Mucosa of rectum (tissue), 2 donors: Measurements from ENCODE around the gene CALML3.

Experiments used
- H3K27ac ChIP-seq, 2 donors: one replicate each; pipeline ENCODE4 v1.7.0; 2013; ENCODE audit warnings: inconsistent platforms in 2 of 2, low read depth in 2 of 2, low read length in 2 of 2
- H3K27me3 ChIP-seq, 2 donors: one replicate each; pipeline ENCODE4 v1.7.0; 2013; ENCODE audit warnings: low read length in 2 of 2; ENCODE audit not compliant: control insufficient read depth in 2 of 2, insufficient read depth in 2 of 2
- H3K36me3 ChIP-seq, 2 donors: one replicate each; pipeline ENCODE4 v1.7.0; 2013; ENCODE audit warnings: low read length in 2 of 2; ENCODE audit not compliant: control insufficient read depth in 2 of 2, insufficient read depth in 2 of 2
- H3K4me1 ChIP-seq, 2 donors: one replicate each; pipeline ENCODE4 v1.7.0; 2013; ENCODE audit warnings: low read length in 2 of 2, mild to moderate bottlenecking in 1 of 2; ENCODE audit not compliant: control insufficient read depth in 2 of 2, insufficient read depth in 2 of 2
- H3K4me3 ChIP-seq, 2 donors: one replicate each; pipeline ENCODE4 v1.7.0; 2013; ENCODE audit warnings: low read length in 2 of 2
- H3K9ac ChIP-seq, 2 donors: one replicate each; pipeline ENCODE4 v1.7.0; 2013; ENCODE audit warnings: low read length in 2 of 2, low read depth in 1 of 2, mild to moderate bottlenecking in 1 of 2
- H3K9me3 ChIP-seq, 2 donors: one replicate each; pipeline ENCODE4 v1.7.0; 2013; ENCODE audit warnings: low read length in 2 of 2; ENCODE audit not compliant: control insufficient read depth in 2 of 2
- donor health status: healthy.
- donor health status: Normal muscosa, but diverticular disease.

CALML3 gene

DNA sequence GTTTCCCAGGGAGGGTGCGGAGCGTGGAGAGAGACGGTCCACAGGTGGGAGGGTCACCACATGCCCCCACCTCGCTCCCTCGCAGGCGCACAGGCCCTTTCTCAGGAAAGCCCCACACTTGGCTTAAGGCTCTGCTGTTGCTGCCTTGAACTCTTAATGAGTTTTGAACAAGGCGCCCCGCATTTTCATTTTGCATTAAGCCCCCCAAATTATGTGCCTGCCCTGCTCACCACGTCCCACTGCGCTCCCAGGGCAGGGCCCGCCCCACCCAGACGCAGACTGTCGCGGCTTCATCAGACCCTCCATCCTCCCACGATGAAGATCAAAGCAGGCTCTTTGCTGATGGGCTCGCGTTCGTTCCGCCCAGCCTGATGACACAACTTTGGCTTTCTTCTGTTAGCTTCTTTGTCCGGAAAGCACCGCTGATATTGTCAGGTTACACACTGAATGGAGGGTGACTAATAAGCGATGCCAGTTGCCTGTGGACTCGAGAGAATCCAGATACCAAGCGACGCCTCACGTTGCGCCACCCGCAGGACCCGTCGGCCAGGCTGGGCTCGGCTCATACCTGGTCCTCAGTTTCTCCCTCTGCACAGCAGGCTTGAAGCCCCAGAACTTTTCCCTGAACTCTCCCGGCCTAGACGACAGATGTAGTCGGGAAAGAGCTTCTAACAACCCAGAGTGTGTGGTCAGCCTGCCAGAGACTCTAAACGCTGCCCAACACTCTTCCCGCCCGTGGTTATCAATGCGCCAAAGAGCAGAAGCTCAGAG, 9.5 kb downstream of the CALML3 start:
- Histone ChIP-seq H3K4me1 (no peaks in the 10 kb centered on the region), H3K9ac (no peak overlapping the region), H3K27ac (no peak overlapping the region)

GRCh38 chr10:5534880-5535856, 10.4 kb downstream of the CALML3 start:
- H3K36me3 ChIP-seq = no peaks in the 10 kb centered on the region
- H3K9me3 ChIP-seq = no peaks in the 10 kb centered on the region
- H3K27ac ChIP-seq = no peak overlapping the region
- no peaks in the 10 kb centered on the region for H3K4me1 ChIP-seq
- H3K4me3 ChIP-seq = no peak overlapping the region
- H3K9ac ChIP-seq = no peak overlapping the region
- H3K27me3 ChIP-seq = no peaks in the 10 kb centered on the region

More for the DNA sequence above, 9.5 kb downstream of the CALML3 start:
- H3K36me3 ChIP-seq = no peaks in the 10 kb centered on the region
- H3K9me3 ChIP-seq = no peaks in the 10 kb centered on the region
- H3K4me3 ChIP-seq = no peak overlapping the region
- H3K27me3 ChIP-seq = no peaks in the 10 kb centered on the region

- Histone ChIP-seq H3K9ac (no peak overlapping the region), H3K27ac (no peak overlapping the region), H3K4me1 (peaks cover 0 to 5% of the 10 kb centered on the region in 2 donors), H3K4me3 (no peak overlapping the region), H3K36me3 (no peaks in the 10 kb centered on the region), H3K27me3 (no peaks in the 10 kb centered on the region), H3K9me3 (no peaks in the 10 kb centered on the region)
These were observed 11.8 kb downstream of the CALML3 start for GRCh38 chr10:5536486-5537081.

DNA sequence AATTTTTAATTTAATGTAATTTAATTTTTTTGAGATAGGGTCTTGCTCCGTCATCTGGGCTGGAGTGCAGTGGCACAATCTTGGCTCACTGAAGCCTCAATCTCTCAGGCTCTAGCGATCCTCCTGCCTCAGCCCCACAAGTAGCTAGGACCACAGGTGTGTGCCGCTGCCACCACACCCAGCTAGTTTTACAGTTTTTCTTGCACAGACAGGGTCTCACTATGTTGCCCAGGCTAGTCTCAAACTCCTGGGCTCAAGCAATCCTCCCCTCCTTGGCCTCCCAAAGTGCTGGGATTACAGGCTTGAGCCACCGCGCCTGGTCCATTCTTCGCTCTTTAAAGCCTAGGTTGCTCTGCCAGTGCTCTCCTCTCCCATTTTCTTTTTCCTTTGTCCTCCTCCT, 12.9 kb downstream of the CALML3 start:
- Histone ChIP-seq H3K36me3 (no peaks in the 10 kb centered on the region), H3K27me3 (no peaks in the 10 kb centered on the region), H3K9me3 (no peaks in the 10 kb centered on the region), H3K4me1 (peaks cover 0 to 5% of the 10 kb centered on the region in 2 donors), H3K4me3 (no peak overlapping the region), H3K9ac (no peak overlapping the region), H3K27ac (no peak overlapping the region)

GRCh38 chr10:5538446-5538845, 13.7 kb downstream of the CALML3 start:
- H3K4me1 ChIP-seq = peaks cover 0 to 8% of the 10 kb centered on the region in 2 donors
- H3K4me3 ChIP-seq = no peak overlapping the region
- no peaks in the 10 kb centered on the region for H3K36me3 ChIP-seq
- H3K9ac ChIP-seq = no peak overlapping the region
- no peaks in the 10 kb centered on the region for H3K9me3 ChIP-seq
- no peaks in the 10 kb centered on the region for H3K27me3 ChIP-seq
- no peak overlapping the region for H3K27ac ChIP-seq

- no peaks in the 10 kb centered on the region for H3K36me3 ChIP-seq
- H3K27ac ChIP-seq = no peak overlapping the region
- no peaks in the 10 kb centered on the region for H3K27me3 ChIP-seq
- no peak overlapping the region for H3K9ac ChIP-seq
- H3K9me3 ChIP-seq = no peaks in the 10 kb centered on the region
- peaks cover under 1 to 9% of the 10 kb centered on the region in 2 donors for H3K4me1 ChIP-seq
- no peak overlapping the region for H3K4me3 ChIP-seq
These were observed 14.3 kb downstream of the CALML3 start for GRCh38 chr10:5538892-5539651.

DNA sequence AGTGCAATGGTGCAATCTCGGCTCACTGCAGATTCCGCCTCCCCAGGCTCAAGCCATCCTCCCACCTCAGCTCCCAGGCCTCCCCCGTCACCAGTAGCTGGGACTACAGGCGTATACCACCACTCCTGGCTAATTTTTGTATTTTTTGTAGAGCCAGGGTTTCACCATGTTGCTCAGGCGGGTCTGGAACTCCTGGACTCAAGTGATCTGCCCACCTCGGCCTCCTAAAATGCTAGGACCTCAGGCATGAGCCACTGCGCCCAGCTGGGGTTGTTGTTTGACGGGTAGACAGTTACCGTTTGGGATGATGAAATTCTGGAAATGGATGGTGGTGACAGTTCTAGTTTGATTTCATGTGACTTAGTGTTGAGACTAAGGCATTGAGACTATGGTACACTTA, 15.3 kb downstream of the CALML3 start:
- no peaks in the 10 kb centered on the region for H3K36me3 ChIP-seq
- no peak overlapping the region for H3K27ac ChIP-seq
- H3K4me3 ChIP-seq = no peak overlapping the region
- no peak overlapping the region for H3K9ac ChIP-seq
- no peaks in the 10 kb centered on the region for H3K27me3 ChIP-seq
- no peaks in the 10 kb centered on the region for H3K9me3 ChIP-seq
- peaks cover 9 to 18% of the 10 kb centered on the region in 2 donors for H3K4me1 ChIP-seq

DNA sequence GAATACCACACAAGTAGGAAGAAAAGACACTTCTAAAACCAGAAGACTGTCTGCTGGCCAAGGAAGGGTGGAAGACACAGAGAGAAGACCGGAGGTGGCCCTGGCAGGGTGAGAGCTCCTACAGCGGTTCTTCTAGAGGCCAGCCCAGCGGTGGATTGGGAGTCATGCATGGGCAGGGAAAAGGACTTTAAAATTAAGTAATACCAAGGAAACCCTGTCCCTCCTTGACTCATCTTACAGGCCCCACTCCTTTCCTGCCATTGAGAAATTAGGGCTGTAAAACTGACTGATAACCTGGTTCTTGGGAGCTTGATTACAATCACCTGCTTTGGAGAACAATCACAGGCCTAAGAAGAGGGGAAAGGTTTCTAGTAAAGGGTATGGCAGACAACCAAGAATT, 16.1 kb downstream of the CALML3 start:
- Histone ChIP-seq H3K4me1 (peaks cover 17 to 26% of the 10 kb centered on the region in 2 donors), H3K27me3 (no peaks in the 10 kb centered on the region), H3K9ac (no peak overlapping the region), H3K36me3 (no peaks in the 10 kb centered on the region), H3K27ac (no peak overlapping the region), H3K4me3 (no peak overlapping the region), H3K9me3 (no peaks in the 10 kb centered on the region)

DNA sequence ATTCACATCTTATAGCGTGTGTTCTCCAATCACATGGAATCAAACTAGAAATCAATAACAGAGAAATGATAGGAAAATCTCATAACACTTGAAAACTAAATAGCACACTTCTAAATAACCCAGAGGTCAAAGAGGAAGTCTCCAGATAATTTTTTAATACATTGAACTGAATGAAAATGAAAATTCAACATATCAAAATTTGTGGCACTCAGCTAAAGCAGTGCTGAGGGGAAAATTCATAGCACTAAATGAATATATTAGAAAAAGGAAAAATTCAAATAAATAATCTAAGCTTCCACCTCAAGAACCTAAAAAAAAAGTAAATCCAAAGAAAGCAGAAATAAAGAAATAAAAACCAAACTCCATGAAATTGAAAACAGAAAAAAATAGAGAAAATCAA, 17.3 kb downstream of the CALML3 start:
- Histone ChIP-seq H3K9me3 (no peaks in the 10 kb centered on the region), H3K4me3 (no peak overlapping the region), H3K4me1 (peaks cover 28 to 38% of the 10 kb centered on the region in 2 donors), H3K9ac (no peak overlapping the region), H3K27me3 (no peaks in the 10 kb centered on the region), H3K27ac (no peak overlapping the region), H3K36me3 (no peaks in the 10 kb centered on the region)
